ENCODE data around the gene KLK14.

The KLK14 gene

GRCh38 chr19:51107406-51108065 lies 24.8 kb upstream of the KLK14 start:
- no peak for DNase-seq

- no peak for DNase-seq
Observed at GRCh38 chr19:51103926-51104341, 21.2 kb upstream of the KLK14 start.

GRCh38 chr19:51102991-51103390 lies 20.3 kb upstream of the KLK14 start:
- DNase-seq, result no peak

- DNase-seq, result no peak
Observed at GRCh38 chr19:51101171-51101865, 18.6 kb upstream of the KLK14 start.

GRCh38 chr19:51100601-51101000 lies 17.9 kb upstream of the KLK14 start:
- DNase-seq, result no peak

GRCh38 chr19:51099047-51099382 lies 16.3 kb upstream of the KLK14 start:
- no peak for DNase-seq

- peak; percentile 43 for DNase-seq
Observed at GRCh38 chr19:51098365-51099046, 15.8 kb upstream of the KLK14 start.

- no peak for DNase-seq
Observed at GRCh38 chr19:51097796-51098195, 15.1 kb upstream of the KLK14 start.

GRCh38 chr19:51097166-51097738 lies 14.6 kb upstream of the KLK14 start:
- DNase-seq, result peak; percentile 59

- DNase-seq, result no peak
Observed at GRCh38 chr19:51096473-51097165, 13.9 kb upstream of the KLK14 start.

- peak; percentile 54 for DNase-seq
Observed at GRCh38 chr19:51094696-51095279, 12.1 kb upstream of the KLK14 start.

- no peak for DNase-seq
Observed at GRCh38 chr19:51093510-51094345, 11.0 kb upstream of the KLK14 start.

- DNase-seq, result no peak
Observed at GRCh38 chr19:51093101-51093500, 10.4 kb upstream of the KLK14 start.

- DNase-seq, result no peak
Observed at GRCh38 chr19:51091895-51092873, 9.5 kb upstream of the KLK14 start.

GRCh38 chr19:51091126-51091525 lies 8.4 kb upstream of the KLK14 start:
- no peak for DNase-seq

- DNase-seq, result no peak
Observed at GRCh38 chr19:51090471-51090870, 7.8 kb upstream of the KLK14 start.

GRCh38 chr19:51089786-51090185 lies 7.1 kb upstream of the KLK14 start:
- no peak for DNase-seq

- DNase-seq, result no peak
Observed at GRCh38 chr19:51086153-51086850, 3.6 kb upstream of the KLK14 start.

- DNase-seq, result no peak
Observed at GRCh38 chr19:51084505-51084904, 1.8 kb upstream of the KLK14 start.

GRCh38 chr19:51083783-51084182 lies 1.1 kb upstream of the KLK14 start:
- no peak for DNase-seq
